Measurements from ENCODE around the gene AOPEP.
A peak's percentile ranks its signal among the peaks of the same experiment; 100 is the strongest.

The AOPEP gene

GRCh38 chr9:95074632-95075031 lies 348.1 kb downstream of the AOPEP start:
- no peak for DNase-seq

GRCh38 chr9:95075700-95076099 lies 349.2 kb downstream of the AOPEP start:
- DNase-seq, result no peak

GRCh38 chr9:95076696-95077052 lies 350.2 kb downstream of the AOPEP start:
- DNase-seq, result no peak

- DNase-seq, result no peak
These were observed 350.7 kb downstream of the AOPEP start for GRCh38 chr9:95077053-95077765.

- DNase-seq, result no peak
These were observed 351.4 kb downstream of the AOPEP start for GRCh38 chr9:95077766-95078370.

GRCh38 chr9:95078511-95078910 lies 352.0 kb downstream of the AOPEP start:
- no peak for DNase-seq

GRCh38 chr9:95078939-95079338 lies 352.4 kb downstream of the AOPEP start:
- DNase-seq, result no peak

GRCh38 chr9:95079461-95079860 lies 353.0 kb downstream of the AOPEP start:
- DNase-seq, result no peak

- no peak for DNase-seq
These were observed 354.6 kb downstream of the AOPEP start for GRCh38 chr9:95080961-95081647.

GRCh38 chr9:95081998-95082397 lies 355.5 kb downstream of the AOPEP start:
- no peak for DNase-seq

GRCh38 chr9:95082401-95083084 lies 356.0 kb downstream of the AOPEP start:
- DNase-seq, result no peak

GRCh38 chr9:95083086-95083768 lies 356.7 kb downstream of the AOPEP start:
- no peak for DNase-seq

GRCh38 chr9:95084254-95084934 lies 357.9 kb downstream of the AOPEP start:
- DNase-seq, result no peak

GRCh38 chr9:95085036-95085770 lies 358.7 kb downstream of the AOPEP start:
- no peak for DNase-seq

GRCh38 chr9:95085861-95086563 lies 359.5 kb downstream of the AOPEP start:
- no peak for DNase-seq

- no peak for DNase-seq
These were observed 360.1 kb downstream of the AOPEP start for GRCh38 chr9:95086564-95086955.

GRCh38 chr9:95087659-95088242 lies 361.3 kb downstream of the AOPEP start:
- DNase-seq, result peak; percentile 10

GRCh38 chr9:95088421-95089161 lies 362.1 kb downstream of the AOPEP start:
- no peak for DNase-seq

- no peak for DNase-seq
These were observed 362.9 kb downstream of the AOPEP start for GRCh38 chr9:95089257-95090022.
